Ishikawa (cell line): Measurements from ENCODE around the gene HOXA10.

ENCODE experiments used
- CEBPB ChIP-seq: IDR thresholded peaks from 2 replicates; pipeline ENCODE4 v1.6.1; 2012
- CREB1 ChIP-seq: IDR thresholded peaks from 2 replicates; pipeline ENCODE4 v1.6.1; 2012; ENCODE audit warnings: low read depth
- EGR1 ChIP-seq: IDR thresholded peaks from 2 replicates; pipeline ENCODE4 v1.6.1; 2012
- EP300 ChIP-seq: IDR thresholded peaks from 2 replicates; pipeline ENCODE4 v1.6.1; 2012; ENCODE audit warnings: borderline replicate concordance
- FOXM1 ChIP-seq: IDR thresholded peaks from 2 replicates; pipeline ENCODE4 v1.6.1; 2012; ENCODE audit warnings: low read depth, borderline replicate concordance
- NFIC ChIP-seq: IDR thresholded peaks from 2 replicates; pipeline ENCODE4 v1.6.1; 2012
- RAD21 ChIP-seq: IDR thresholded peaks from 2 replicates; pipeline ENCODE4 v1.6.1; 2012; ENCODE audit warnings: low read depth
- TAF1 ChIP-seq: IDR thresholded peaks from 2 replicates; pipeline ENCODE4 v1.6.1; 2012; ENCODE audit warnings: low read depth, mild to moderate bottlenecking
- TCF12 ChIP-seq: IDR thresholded peaks from 2 replicates; pipeline ENCODE4 v1.6.1; 2012; ENCODE audit warnings: low read depth
- TEAD4 ChIP-seq: IDR thresholded peaks from 2 replicates; pipeline ENCODE4 v1.6.1; 2012
- YY1 ChIP-seq: IDR thresholded peaks from 2 replicates; pipeline ENCODE4 v1.6.1; 2012; ENCODE audit warnings: low read depth
- ZBTB7A ChIP-seq: IDR thresholded peaks from 2 replicates; pipeline ENCODE4 v1.6.1; 2012; ENCODE audit warnings: low read depth
- TF ChIP-seq, protein P1 (sequence below): IDR thresholded peaks from 2 replicates; pipeline ENCODE4 v1.6.1; 2012
- TF ChIP-seq, protein P2 (sequence below): IDR thresholded peaks from 2 replicates; pipeline ENCODE4 v1.6.1; 2012
- TF ChIP-seq, protein P3 (sequence below): IDR thresholded peaks from 2 replicates; pipeline ENCODE4 v1.6.1; 2012; ENCODE audit warnings: low read depth, mild to moderate bottlenecking

Gene HOXA10

GRCh38 chr7:27176962-27177794, 3.1 kb upstream of the HOXA10 start:
- TF ChIP-seq CEBPB (no peak), RAD21 (no peak), TCF12 (no peak), EGR1 (no peak), FOXM1 (no peak), ZBTB7A (no peak), TEAD4 (no peak), NFIC (no peak), EP300 (no peak), TAF1 (no peak)
- TF ChIP-seq, protein P1, sequence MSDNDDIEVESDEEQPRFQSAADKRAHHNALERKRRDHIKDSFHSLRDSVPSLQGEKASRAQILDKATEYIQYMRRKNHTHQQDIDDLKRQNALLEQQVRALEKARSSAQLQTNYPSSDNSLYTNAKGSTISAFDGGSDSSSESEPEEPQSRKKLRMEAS, result no peak
- TF ChIP-seq, protein P2, sequence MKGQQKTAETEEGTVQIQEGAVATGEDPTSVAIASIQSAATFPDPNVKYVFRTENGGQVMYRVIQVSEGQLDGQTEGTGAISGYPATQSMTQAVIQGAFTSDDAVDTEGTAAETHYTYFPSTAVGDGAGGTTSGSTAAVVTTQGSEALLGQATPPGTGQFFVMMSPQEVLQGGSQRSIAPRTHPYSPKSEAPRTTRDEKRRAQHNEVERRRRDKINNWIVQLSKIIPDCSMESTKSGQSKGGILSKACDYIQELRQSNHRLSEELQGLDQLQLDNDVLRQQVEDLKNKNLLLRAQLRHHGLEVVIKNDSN, result no peak

GRCh38 chr7:27176524-27176845, 2.4 kb upstream of the HOXA10 start:
- no peak for TF ChIP-seq CEBPB
- TF ChIP-seq, protein P1, result no peak
- no peak for TF ChIP-seq CREB1
- TF ChIP-seq TAF1, result no peak
- no peak for TF ChIP-seq TCF12
- TF ChIP-seq, protein P2, result no peak
- no peak for TF ChIP-seq EP300
- TF ChIP-seq NFIC, result no peak
- TF ChIP-seq FOXM1, result no peak
- no peak for TF ChIP-seq YY1
- TF ChIP-seq, protein P3, sequence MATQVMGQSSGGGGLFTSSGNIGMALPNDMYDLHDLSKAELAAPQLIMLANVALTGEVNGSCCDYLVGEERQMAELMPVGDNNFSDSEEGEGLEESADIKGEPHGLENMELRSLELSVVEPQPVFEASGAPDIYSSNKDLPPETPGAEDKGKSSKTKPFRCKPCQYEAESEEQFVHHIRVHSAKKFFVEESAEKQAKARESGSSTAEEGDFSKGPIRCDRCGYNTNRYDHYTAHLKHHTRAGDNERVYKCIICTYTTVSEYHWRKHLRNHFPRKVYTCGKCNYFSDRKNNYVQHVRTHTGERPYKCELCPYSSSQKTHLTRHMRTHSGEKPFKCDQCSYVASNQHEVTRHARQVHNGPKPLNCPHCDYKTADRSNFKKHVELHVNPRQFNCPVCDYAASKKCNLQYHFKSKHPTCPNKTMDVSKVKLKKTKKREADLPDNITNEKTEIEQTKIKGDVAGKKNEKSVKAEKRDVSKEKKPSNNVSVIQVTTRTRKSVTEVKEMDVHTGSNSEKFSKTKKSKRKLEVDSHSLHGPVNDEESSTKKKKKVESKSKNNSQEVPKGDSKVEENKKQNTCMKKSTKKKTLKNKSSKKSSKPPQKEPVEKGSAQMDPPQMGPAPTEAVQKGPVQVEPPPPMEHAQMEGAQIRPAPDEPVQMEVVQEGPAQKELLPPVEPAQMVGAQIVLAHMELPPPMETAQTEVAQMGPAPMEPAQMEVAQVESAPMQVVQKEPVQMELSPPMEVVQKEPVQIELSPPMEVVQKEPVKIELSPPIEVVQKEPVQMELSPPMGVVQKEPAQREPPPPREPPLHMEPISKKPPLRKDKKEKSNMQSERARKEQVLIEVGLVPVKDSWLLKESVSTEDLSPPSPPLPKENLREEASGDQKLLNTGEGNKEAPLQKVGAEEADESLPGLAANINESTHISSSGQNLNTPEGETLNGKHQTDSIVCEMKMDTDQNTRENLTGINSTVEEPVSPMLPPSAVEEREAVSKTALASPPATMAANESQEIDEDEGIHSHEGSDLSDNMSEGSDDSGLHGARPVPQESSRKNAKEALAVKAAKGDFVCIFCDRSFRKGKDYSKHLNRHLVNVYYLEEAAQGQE, result no peak
- no peak for TF ChIP-seq EGR1
- no peak for TF ChIP-seq ZBTB7A
- TF ChIP-seq TEAD4, result no peak
- no peak for TF ChIP-seq RAD21

- no peak for TF ChIP-seq RAD21
- no peak for TF ChIP-seq TEAD4
- TF ChIP-seq YY1, result no peak
- TF ChIP-seq, protein P3, result no peak
- TF ChIP-seq, protein P2, result no peak
- no peak for TF ChIP-seq CREB1
- no peak for TF ChIP-seq ZBTB7A
- no peak for TF ChIP-seq TAF1
- TF ChIP-seq TCF12, result no peak
- no peak for TF ChIP-seq EP300
- TF ChIP-seq EGR1, result no peak
- no peak for TF ChIP-seq NFIC
- TF ChIP-seq FOXM1, result no peak
- TF ChIP-seq, protein P1, result no peak
- TF ChIP-seq CEBPB, result no peak
Observed at GRCh38 chr7:27175626-27176523, 1.8 kb upstream of the HOXA10 start.

- no peak for TF ChIP-seq TAF1
- TF ChIP-seq EGR1, result no peak
- TF ChIP-seq, protein P3, result no peak
- no peak for TF ChIP-seq EP300
- TF ChIP-seq, protein P1, result no peak
- TF ChIP-seq TCF12, result no peak
- TF ChIP-seq, protein P2, result no peak
- no peak for TF ChIP-seq NFIC
- TF ChIP-seq YY1, result no peak
- TF ChIP-seq ZBTB7A, result no peak
- TF ChIP-seq FOXM1, result no peak
- no peak for TF ChIP-seq CREB1
- no peak for TF ChIP-seq RAD21
- TF ChIP-seq TEAD4, result no peak
- no peak for TF ChIP-seq CEBPB
Observed at GRCh38 chr7:27174874-27175625, 930 bp upstream of the HOXA10 start.
